ENCODE measurements around the gene RYR3.

Gene RYR3

GRCh38 chr15:33852094-33852493 lies 541.3 kb downstream of the RYR3 start:
- DNase-seq = no peak

GRCh38 chr15:33852570-33852969 lies 541.8 kb downstream of the RYR3 start:
- no peak for DNase-seq

- DNase-seq = no peak
Measured at GRCh38 chr15:33857726-33858125, 547.0 kb downstream of the RYR3 start.

- DNase-seq = no peak
Measured at GRCh38 chr15:33858836-33859235, 548.1 kb downstream of the RYR3 start.

GRCh38 chr15:33859992-33860545 lies 549.3 kb downstream of the RYR3 start:
- DNase-seq = no peak

- DNase-seq = no peak
Measured at GRCh38 chr15:33860754-33861153, 550.0 kb downstream of the RYR3 start.

- no peak for DNase-seq
Measured at GRCh38 chr15:33864360-33865075, 553.8 kb downstream of the RYR3 start.

GRCh38 chr15:33865416-33865815 lies 554.6 kb downstream of the RYR3 start:
- DNase-seq = no peak

- no peak for DNase-seq
Measured at GRCh38 chr15:33866101-33866737, 555.5 kb downstream of the RYR3 start.

- no peak for DNase-seq
Measured at GRCh38 chr15:33871980-33872379, 561.2 kb downstream of the RYR3 start.

GRCh38 chr15:33872416-33873106 lies 561.8 kb downstream of the RYR3 start:
- DNase-seq = no peak

- DNase-seq = no peak
Measured at GRCh38 chr15:33874156-33874555, 563.4 kb downstream of the RYR3 start.

GRCh38 chr15:33882921-33883320 lies 572.2 kb downstream of the RYR3 start:
- no peak for DNase-seq

- DNase-seq = no peak
Measured at GRCh38 chr15:33888176-33888575, 577.4 kb downstream of the RYR3 start.

GRCh38 chr15:33894193-33894592 lies 583.4 kb downstream of the RYR3 start:
- DNase-seq = no peak

- no peak for DNase-seq
Measured at GRCh38 chr15:33902043-33902442, 591.3 kb downstream of the RYR3 start.

GRCh38 chr15:33903661-33904060 lies 592.9 kb downstream of the RYR3 start:
- DNase-seq = no peak

- no peak for DNase-seq
Measured at GRCh38 chr15:33907326-33907725, 596.6 kb downstream of the RYR3 start.

GRCh38 chr15:33908406-33908805 lies 597.6 kb downstream of the RYR3 start:
- no peak for DNase-seq

- DNase-seq = no peak
Measured at GRCh38 chr15:33910741-33911140, 600.0 kb downstream of the RYR3 start.

GRCh38 chr15:33912326-33912725 lies 601.6 kb downstream of the RYR3 start:
- no peak for DNase-seq

GRCh38 chr15:33913459-33913858 lies 602.7 kb downstream of the RYR3 start:
- no peak for DNase-seq

All from activated CD4-positive, alpha-beta T cell treated with anti-CD3 and anti-CD28 coated beads, Interleukin-2, Interleukin-6, amounts not matched to agents 100 ng/mL and 50 ng/mL, durations not matched to agents 16 hours and 8 hours (primary cell).